ENCODE data around the gene ABCA4. TPM values are rescaled to one million over a fixed set of nuclear protein-coding genes. Genes with fewer than 3 reads are reported as not detected.

Gene ABCA4
- total RNA-seq, 2 donors from 2014 or later: 0.41 to 0.85 TPM

DNA sequence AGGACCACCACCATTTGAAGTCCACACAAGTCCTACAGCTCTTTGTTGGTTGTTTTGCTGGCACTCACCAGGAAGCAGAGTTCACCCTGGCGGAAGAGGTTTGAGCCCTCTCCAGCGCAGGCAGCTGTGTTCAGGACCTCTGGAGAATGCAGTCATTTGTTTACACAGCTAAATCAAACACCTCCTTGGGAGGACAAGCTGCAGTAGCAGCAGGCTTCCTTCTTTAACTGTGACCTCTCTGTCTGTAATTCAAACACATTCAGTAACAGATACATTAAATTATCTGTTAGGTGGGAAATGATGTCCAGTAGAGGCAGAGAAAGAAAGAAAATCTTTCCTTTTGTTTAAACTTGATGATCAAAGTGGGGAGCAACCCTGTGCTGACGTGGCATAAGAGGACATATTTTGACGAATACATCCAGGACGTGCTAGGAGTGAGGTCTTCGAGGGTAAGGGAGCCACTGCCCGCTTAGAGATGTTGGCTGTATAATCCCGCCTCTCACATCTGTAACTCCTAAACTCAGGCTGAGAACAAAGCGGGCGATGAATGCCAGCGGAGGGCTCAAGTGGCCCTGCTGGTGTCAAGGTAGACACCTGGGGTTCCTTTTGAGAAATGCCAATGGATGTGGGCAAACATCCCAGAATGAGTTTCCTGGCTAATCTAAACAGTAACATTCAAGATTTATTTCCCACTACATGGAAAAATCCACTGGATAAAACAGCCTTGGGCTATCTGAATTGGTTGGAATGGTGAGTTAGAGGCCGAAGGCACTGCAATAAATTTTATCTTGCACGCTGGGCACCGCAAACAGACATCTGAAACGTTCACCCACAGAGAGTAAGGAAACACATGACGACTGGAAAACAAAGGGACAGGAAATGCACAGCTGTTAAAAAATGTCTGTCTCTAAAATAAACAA, 51.7 kb downstream of the ABCA4 start:
- WGBS: 28% methylated on average over 16 of the region's 16 CpGs
- H3K9me3 ChIP-seq: no peaks in the 10 kb centered on the region
- TF ChIP-seq POLR2AphosphoS5 (IDR thresholded peaks at IDR 0.05): peak; percentile 64
- TF ChIP-seq POLR2A (IDR thresholded peaks at IDR 0.05): no peak
- H3K27ac ChIP-seq: peak overlapping the region; percentile 68 to 69
- no peak overlapping the region for H3K4me3 ChIP-seq
- H3K27me3 ChIP-seq (replicated peaks; ENCODE audit: insufficient read depth): no peaks in the 10 kb centered on the region
- intact Hi-C loops (cut with DNase I): no loop called here
- DNase-seq (ENCODE audit: low spot score): peak; percentile 62
- H3K4me1 ChIP-seq (replicated peaks): peaks cover 12% of the 10 kb centered on the region
- no peaks in the 10 kb centered on the region for H3K36me3 ChIP-seq

DNA sequence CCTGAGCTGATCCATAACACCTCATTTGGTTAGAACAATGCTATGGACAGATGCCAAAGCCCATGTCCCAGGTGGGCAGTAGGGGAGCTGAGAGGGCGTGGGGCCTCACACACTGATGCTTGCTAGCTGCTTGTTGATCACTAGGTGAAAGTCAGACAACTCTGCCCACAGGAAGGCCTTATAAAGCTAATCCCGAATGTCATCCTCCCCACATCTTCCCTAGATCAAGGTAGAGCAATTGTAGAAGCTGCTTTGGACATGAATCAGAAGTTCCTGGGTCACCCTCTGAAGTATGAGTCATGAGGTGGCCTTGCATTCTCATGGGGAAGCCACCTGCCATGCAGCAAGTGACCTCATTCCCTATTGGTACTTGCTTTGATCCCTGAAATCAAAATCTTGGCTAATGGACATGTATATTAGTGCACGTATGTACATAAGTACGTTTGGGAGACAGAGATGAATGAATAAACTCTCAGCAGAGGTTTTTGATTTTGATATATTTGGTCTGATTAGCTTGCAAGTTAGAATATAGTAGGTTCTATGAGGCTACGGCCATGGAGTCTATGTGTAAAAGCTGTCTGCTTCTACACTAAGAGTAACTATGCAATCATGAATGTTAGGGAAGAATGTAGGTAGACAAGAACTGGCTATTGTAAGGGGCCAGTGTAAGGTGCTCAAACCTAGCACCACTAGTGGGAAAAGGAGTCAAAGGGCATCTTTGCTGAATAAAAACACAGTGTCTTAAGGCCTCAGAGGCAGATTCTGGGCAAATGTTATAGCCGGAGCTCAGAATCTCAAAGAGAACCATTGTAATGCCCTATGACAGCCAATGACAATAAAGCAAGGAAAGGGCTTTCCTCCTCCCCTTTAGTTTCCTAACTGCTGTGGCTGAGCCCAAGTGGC, 52.6 kb downstream of the ABCA4 start:
- Histone ChIP-seq H3K27ac (peak overlapping the region; percentile 68 to 69), H3K9me3 (no peaks in the 10 kb centered on the region), H3K4me1 (replicated peaks) (peaks cover 12% of the 10 kb centered on the region), H3K4me3 (no peak overlapping the region), H3K27me3 (replicated peaks; ENCODE audit: insufficient read depth) (no peaks in the 10 kb centered on the region), H3K36me3 (no peaks in the 10 kb centered on the region)
- TF ChIP-seq, protein P1, sequence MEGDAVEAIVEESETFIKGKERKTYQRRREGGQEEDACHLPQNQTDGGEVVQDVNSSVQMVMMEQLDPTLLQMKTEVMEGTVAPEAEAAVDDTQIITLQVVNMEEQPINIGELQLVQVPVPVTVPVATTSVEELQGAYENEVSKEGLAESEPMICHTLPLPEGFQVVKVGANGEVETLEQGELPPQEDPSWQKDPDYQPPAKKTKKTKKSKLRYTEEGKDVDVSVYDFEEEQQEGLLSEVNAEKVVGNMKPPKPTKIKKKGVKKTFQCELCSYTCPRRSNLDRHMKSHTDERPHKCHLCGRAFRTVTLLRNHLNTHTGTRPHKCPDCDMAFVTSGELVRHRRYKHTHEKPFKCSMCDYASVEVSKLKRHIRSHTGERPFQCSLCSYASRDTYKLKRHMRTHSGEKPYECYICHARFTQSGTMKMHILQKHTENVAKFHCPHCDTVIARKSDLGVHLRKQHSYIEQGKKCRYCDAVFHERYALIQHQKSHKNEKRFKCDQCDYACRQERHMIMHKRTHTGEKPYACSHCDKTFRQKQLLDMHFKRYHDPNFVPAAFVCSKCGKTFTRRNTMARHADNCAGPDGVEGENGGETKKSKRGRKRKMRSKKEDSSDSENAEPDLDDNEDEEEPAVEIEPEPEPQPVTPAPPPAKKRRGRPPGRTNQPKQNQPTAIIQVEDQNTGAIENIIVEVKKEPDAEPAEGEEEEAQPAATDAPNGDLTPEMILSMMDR (IDR thresholded peaks at IDR 0.05): no peak
- TF ChIP-seq POLR2A (IDR thresholded peaks at IDR 0.05): no peak
- TF ChIP-seq POLR2AphosphoS5 (IDR thresholded peaks at IDR 0.05): no peak
- WGBS: 83% methylated on average over 6 of the region's 6 CpGs
- intact Hi-C loops (cut with DNase I): no loop called here
- DNase-seq (ENCODE audit: low spot score): no peak

DNA sequence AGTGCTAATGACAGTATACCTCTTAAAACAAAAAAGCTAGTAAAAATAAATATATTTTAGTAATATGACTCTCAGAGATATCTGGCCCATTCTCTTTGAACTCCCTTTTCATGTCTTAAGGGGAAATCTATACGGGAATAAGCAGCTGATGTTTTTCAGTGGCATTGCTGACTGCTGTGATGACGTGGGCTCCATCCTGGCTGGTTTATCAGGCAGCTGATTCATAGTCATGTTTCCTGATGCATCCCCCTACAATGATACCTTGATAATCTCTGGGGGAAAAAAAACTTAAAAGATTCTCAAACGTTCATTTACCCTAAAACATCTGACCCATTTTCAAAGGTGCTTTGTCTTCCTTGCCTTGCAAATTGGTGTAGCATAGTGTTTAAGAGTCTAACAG, 53.8 kb downstream of the ABCA4 start:
- no peak for DNase-seq (ENCODE audit: low spot score)
- Histone ChIP-seq H3K36me3 (no peaks in the 10 kb centered on the region), H3K4me1 (replicated peaks) (peaks cover 11% of the 10 kb centered on the region), H3K9me3 (no peaks in the 10 kb centered on the region), H3K27me3 (replicated peaks; ENCODE audit: insufficient read depth) (no peaks in the 10 kb centered on the region), H3K4me3 (no peak overlapping the region), H3K27ac (no peak overlapping the region)
- intact Hi-C loops (cut with DNase I): no loop called here
- TF ChIP-seq POLR2A (IDR thresholded peaks at IDR 0.05): no peak
- TF ChIP-seq POLR2AphosphoS5 (IDR thresholded peaks at IDR 0.05): no peak
- TF ChIP-seq, protein P1 (IDR thresholded peaks at IDR 0.05): no peak
- 83% methylated on average over 3 of the region's 3 CpGs for WGBS

DNA sequence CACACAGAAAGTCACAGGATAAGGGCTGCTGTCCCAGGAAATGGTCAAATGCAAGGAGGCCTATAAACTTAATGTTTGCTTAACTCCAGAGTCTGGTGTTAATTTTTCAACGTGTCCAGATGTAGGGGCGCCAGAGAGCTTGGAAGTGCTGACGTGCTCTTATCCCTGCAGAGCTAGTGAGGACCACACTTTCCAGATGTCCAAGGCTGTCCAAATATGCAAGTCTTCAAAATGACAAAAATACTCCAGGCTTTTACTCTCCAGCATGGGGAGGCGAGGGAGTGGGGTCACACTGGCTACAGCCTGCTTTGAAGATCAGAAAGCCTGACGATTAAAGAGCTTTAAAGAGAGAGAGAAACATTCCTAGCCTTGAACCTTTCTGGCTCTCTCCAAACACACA, 57.6 kb downstream of the ABCA4 start:
- Histone ChIP-seq H3K36me3 (no peaks in the 10 kb centered on the region), H3K27me3 (replicated peaks; ENCODE audit: insufficient read depth) (no peaks in the 10 kb centered on the region), H3K9me3 (no peaks in the 10 kb centered on the region), H3K4me1 (replicated peaks) (no peaks in the 10 kb centered on the region), H3K27ac (no peak overlapping the region), H3K4me3 (no peak overlapping the region)
- no peak for DNase-seq (ENCODE audit: low spot score)
- 33% methylated on average over 5 of the region's 5 CpGs for WGBS
- intact Hi-C loops (cut with DNase I): loop anchor here (5.0 kb wide), 2 partner anchors 34 to 174 kb away; partner anchors contain the start of gene ARHGAP29
- TF ChIP-seq POLR2A (IDR thresholded peaks at IDR 0.05): no peak
- TF ChIP-seq, protein P1 (IDR thresholded peaks at IDR 0.05): peak in 3 of 4 experiments; percentile 11 to 47 (median 18)
- no peak for TF ChIP-seq POLR2AphosphoS5 (IDR thresholded peaks at IDR 0.05)
